Mammary epithelial cell (primary cell): ENCODE data around the gene PMVK.

Source experiments
- EZH2 ChIP-seq: IDR thresholded peaks from 2 replicates; pipeline ENCODE4 v1.6.1; 2012; ENCODE audit warnings: low read length, inconsistent platforms, borderline replicate concordance
- TF ChIP-seq, protein P1 (sequence below), 2 donors: IDR thresholded peaks in 1 of 2; conservative IDR thresholded peaks in 1 of 2; 2 replicates each; pipeline ENCODE4 v1.5.1; 2011 to 2012; ENCODE audit warnings: inconsistent platforms in 2 of 2, low read length in 2 of 2, mild to moderate bottlenecking in 2 of 2, control low read depth in 1 of 2, low read depth in 1 of 2; ENCODE audit not compliant: insufficient read depth in 1 of 2; ENCODE audit errors: extremely low read depth in 1 of 2

DNA sequence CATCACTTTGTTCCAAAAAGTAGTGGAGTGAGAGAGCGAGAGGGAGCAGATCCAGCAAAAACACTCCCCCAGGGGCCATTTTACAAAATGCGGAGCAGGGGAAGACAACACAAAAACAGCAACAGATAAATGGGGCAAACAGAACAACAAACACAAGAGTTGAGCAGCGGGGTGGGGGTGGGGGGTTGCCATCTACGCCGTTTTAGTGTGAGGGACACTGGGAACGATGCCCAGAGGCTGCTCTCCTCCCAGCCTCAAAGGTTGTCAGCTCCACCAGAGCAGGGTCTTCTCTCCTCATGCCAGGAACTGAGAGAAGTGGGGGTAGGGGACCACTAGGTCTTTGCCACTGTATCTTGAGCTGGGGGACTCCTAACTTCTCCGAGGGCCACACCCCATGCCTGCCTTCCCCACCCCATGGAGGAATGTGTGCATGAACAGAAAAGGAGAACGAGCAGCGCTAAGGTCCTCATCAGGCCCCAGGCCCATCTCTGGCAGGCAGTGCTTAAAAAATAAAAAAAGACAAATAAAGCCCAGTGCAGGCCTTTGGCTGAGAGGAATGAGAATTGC, 20.7 kb upstream of the PMVK start:
- TF ChIP-seq, protein P1, sequence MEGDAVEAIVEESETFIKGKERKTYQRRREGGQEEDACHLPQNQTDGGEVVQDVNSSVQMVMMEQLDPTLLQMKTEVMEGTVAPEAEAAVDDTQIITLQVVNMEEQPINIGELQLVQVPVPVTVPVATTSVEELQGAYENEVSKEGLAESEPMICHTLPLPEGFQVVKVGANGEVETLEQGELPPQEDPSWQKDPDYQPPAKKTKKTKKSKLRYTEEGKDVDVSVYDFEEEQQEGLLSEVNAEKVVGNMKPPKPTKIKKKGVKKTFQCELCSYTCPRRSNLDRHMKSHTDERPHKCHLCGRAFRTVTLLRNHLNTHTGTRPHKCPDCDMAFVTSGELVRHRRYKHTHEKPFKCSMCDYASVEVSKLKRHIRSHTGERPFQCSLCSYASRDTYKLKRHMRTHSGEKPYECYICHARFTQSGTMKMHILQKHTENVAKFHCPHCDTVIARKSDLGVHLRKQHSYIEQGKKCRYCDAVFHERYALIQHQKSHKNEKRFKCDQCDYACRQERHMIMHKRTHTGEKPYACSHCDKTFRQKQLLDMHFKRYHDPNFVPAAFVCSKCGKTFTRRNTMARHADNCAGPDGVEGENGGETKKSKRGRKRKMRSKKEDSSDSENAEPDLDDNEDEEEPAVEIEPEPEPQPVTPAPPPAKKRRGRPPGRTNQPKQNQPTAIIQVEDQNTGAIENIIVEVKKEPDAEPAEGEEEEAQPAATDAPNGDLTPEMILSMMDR (conservative IDR thresholded peaks at IDR 0.05 in 1 of 2, IDR thresholded peaks at IDR 0.05 in 1 of 2; ENCODE audit: extremely low read depth in 1 of 2, insufficient read depth in 1 of 2, low read depth in 1 of 2, low read length in 2 of 2) = no peak
- no peak for TF ChIP-seq EZH2
